UCSD-AML1 (cell line): Measurements from ENCODE around the gene DLD.
"Not testable (repeated sequence)": the region's sequence is repeated elsewhere in the genome, so short reads cannot be mapped to it uniquely, and the experiment has no call there.

ENCODE experiments used
- DNase-seq: peaks from one replicate; lab custom pipeline; 2025; ENCODE audit not compliant: unreplicated experiment; lab: John Stamatoyannopoulos, UW

The DLD gene

GRCh38 chr7:107943018-107943417, 52.0 kb downstream of the DLD start:
- no peak for DNase-seq

GRCh38 chr7:107944411-107945169, 53.6 kb downstream of the DLD start:
- no peak for DNase-seq

GRCh38 chr7:107945332-107945731, 54.3 kb downstream of the DLD start:
- no peak for DNase-seq

GRCh38 chr7:107946451-107946850, 55.5 kb downstream of the DLD start:
- DNase-seq = no peak

GRCh38 chr7:107946881-107947280, 55.9 kb downstream of the DLD start:
- no peak for DNase-seq

GRCh38 chr7:107948645-107949442, 57.9 kb downstream of the DLD start:
- DNase-seq = no peak

GRCh38 chr7:107949443-107949935, 58.5 kb downstream of the DLD start:
- DNase-seq = no peak

GRCh38 chr7:107951172-107951787, 60.3 kb downstream of the DLD start:
- DNase-seq = no peak

- DNase-seq = no peak
Measured at GRCh38 chr7:107951896-107952295, 60.9 kb downstream of the DLD start.

GRCh38 chr7:107953265-107953923, 62.4 kb downstream of the DLD start:
- no peak for DNase-seq

GRCh38 chr7:107953924-107954303, 62.9 kb downstream of the DLD start:
- DNase-seq = no peak

GRCh38 chr7:107955394-107955793, 64.4 kb downstream of the DLD start:
- no peak for DNase-seq

- DNase-seq = not testable (repeated sequence)
Measured at GRCh38 chr7:107956950-107957349, 66.0 kb downstream of the DLD start.

- no peak for DNase-seq
Measured at GRCh38 chr7:107957436-107957835, 66.5 kb downstream of the DLD start.

GRCh38 chr7:107958764-107959526, 68.0 kb downstream of the DLD start:
- DNase-seq = no peak

- DNase-seq = no peak
Measured at GRCh38 chr7:107959527-107959898, 68.5 kb downstream of the DLD start.

- no peak for DNase-seq
Measured at GRCh38 chr7:107960272-107960671, 69.3 kb downstream of the DLD start.

GRCh38 chr7:107961405-107961804, 70.4 kb downstream of the DLD start:
- no peak for DNase-seq

GRCh38 chr7:107962817-107963216, 71.8 kb downstream of the DLD start:
- DNase-seq = no peak

GRCh38 chr7:107964510-107964909, 73.5 kb downstream of the DLD start:
- DNase-seq = no peak

GRCh38 chr7:107966711-107967110, 75.7 kb downstream of the DLD start:
- no peak for DNase-seq
